ENCODE results near the gene ZNF729. TPM values are rescaled to one million over a fixed set of nuclear protein-coding genes. Genes with fewer than 3 reads are reported as not detected.

The ZNF729 gene
- total and polyA plus RNA-seq, 9 donors = 0.04 to 0.13 (median 0.04) TPM; not detected in 4

GRCh38 chr19:22331521-22331920 lies 45.3 kb downstream of the ZNF729 start:
- WGBS (ENCODE audit: insufficient coverage) = 89% methylated on average over 3 of the region's 3 CpGs
- DNase-seq = no peak
- Histone ChIP-seq H3K4me3 (ENCODE audit: low read length) (no peak overlapping the region), H3K9me3 (replicated peaks; ENCODE audit: control insufficient read depth, low read depth, low read length) (peaks cover 57% of the 10 kb centered on the region), H3K4me1 (ENCODE audit: control insufficient read depth, insufficient read depth, low read length) (no peaks in the 10 kb centered on the region), H3K27me3 (ENCODE audit: control insufficient read depth, insufficient read depth, low read length) (no peaks in the 10 kb centered on the region), H3K36me3 (ENCODE audit: control insufficient read depth, insufficient read depth, low read length) (no peaks in the 10 kb centered on the region), H3K27ac (ENCODE audit: low read length) (no peak overlapping the region)

- H3K27me3 ChIP-seq (ENCODE audit: control insufficient read depth, insufficient read depth, low read length) = no peaks in the 10 kb centered on the region
- no peak overlapping the region for H3K27ac ChIP-seq (ENCODE audit: low read length)
- no peaks in the 10 kb centered on the region for H3K4me1 ChIP-seq (ENCODE audit: control insufficient read depth, insufficient read depth, low read length)
- DNase-seq = no peak
- H3K36me3 ChIP-seq (ENCODE audit: control insufficient read depth, insufficient read depth, low read length) = no peaks in the 10 kb centered on the region
- H3K4me3 ChIP-seq (ENCODE audit: low read length) = no peak overlapping the region
- peaks cover 56% of the 10 kb centered on the region for H3K9me3 ChIP-seq (replicated peaks; ENCODE audit: control insufficient read depth, low read depth, low read length)
Measured at GRCh38 chr19:22332924-22333323, 46.7 kb downstream of the ZNF729 start.

GRCh38 chr19:22335716-22336115 lies 49.5 kb downstream of the ZNF729 start:
- 90% methylated on average over 1 of the region's 2 CpGs for WGBS (ENCODE audit: insufficient coverage)
- H3K4me3 ChIP-seq (ENCODE audit: low read length) = no peak overlapping the region
- H3K36me3 ChIP-seq (ENCODE audit: control insufficient read depth, insufficient read depth, low read length) = no peaks in the 10 kb centered on the region
- no peaks in the 10 kb centered on the region for H3K4me1 ChIP-seq (ENCODE audit: control insufficient read depth, insufficient read depth, low read length)
- H3K9me3 ChIP-seq (replicated peaks; ENCODE audit: control insufficient read depth, low read depth, low read length) = peaks cover 52% of the 10 kb centered on the region
- no peak overlapping the region for H3K27ac ChIP-seq (ENCODE audit: low read length)
- no peak for DNase-seq
- H3K27me3 ChIP-seq (ENCODE audit: control insufficient read depth, insufficient read depth, low read length) = no peaks in the 10 kb centered on the region

- Histone ChIP-seq H3K9me3 (replicated peaks; ENCODE audit: control insufficient read depth, low read depth, low read length) (peaks cover 21% of the 10 kb centered on the region), H3K4me3 (ENCODE audit: low read length) (no peak overlapping the region), H3K36me3 (ENCODE audit: control insufficient read depth, insufficient read depth, low read length) (no peaks in the 10 kb centered on the region), H3K4me1 (ENCODE audit: control insufficient read depth, insufficient read depth, low read length) (no peaks in the 10 kb centered on the region), H3K27ac (ENCODE audit: low read length) (no peak overlapping the region), H3K27me3 (ENCODE audit: control insufficient read depth, insufficient read depth, low read length) (no peaks in the 10 kb centered on the region)
- 54% methylated on average over 2 of the region's 2 CpGs for WGBS (ENCODE audit: insufficient coverage)
- DNase-seq = no peak
Measured at GRCh38 chr19:22354665-22355064, 68.4 kb downstream of the ZNF729 start.

Other genes starting within 250 kb of the ZNF729 start
- 2.8 TPM for gene ZNF257, start 234.0 kb upstream of the ZNF729 start, total RNA-seq
- gene ZNF257, start 234.0 kb upstream of the ZNF729 start, polyA plus RNA-seq (ENCODE audit: insufficient read depth in 1 of 8, insufficient read length in 8 of 8, low replicate concordance in 1 of 8) = 1 to 10 TPM in 6 of 8 donors, under 1 TPM in 2; 0.90 to 1.7 (median 1.4) TPM
- gene ZNF676, start 89.5 kb upstream of the ZNF729 start, total RNA-seq = 0.04 TPM
- under 1 TPM; 0.05 to 0.18 (median 0.08) TPM for gene ZNF676, start 89.5 kb upstream of the ZNF729 start, polyA plus RNA-seq (ENCODE audit: insufficient read depth in 1 of 8, insufficient read length in 8 of 8, low replicate concordance in 1 of 8)
- gene ZNF98, start 135.9 kb downstream of the ZNF729 start, total RNA-seq = 0.40 TPM
- under 1 TPM in 6 of 8 donors, not detected in 2; 0.22 to 0.90 (median 0.34) TPM for gene ZNF98, start 135.9 kb downstream of the ZNF729 start, polyA plus RNA-seq (ENCODE audit: insufficient read depth in 1 of 8, insufficient read length in 8 of 8, low replicate concordance in 1 of 8)